SW480 (cell line): ENCODE results near the gene RNF40.

Experiments
- DNase-seq: peaks from one replicate; pipeline ENCODE4 v3.0.0-alpha.2; 2016; ENCODE audit warnings: low spot score

The RNF40 gene

GRCh38 chr16:30740364-30741251 lies 21.5 kb upstream of the RNF40 start:
- peak; percentile 76 for DNase-seq

GRCh38 chr16:30741461-30741914 lies 20.6 kb upstream of the RNF40 start:
- DNase-seq, result peak; percentile 63

- DNase-seq, result no peak
Observed at GRCh38 chr16:30743716-30744115, 18.4 kb upstream of the RNF40 start.

- DNase-seq, result no peak
Observed at GRCh38 chr16:30744183-30744582, 17.9 kb upstream of the RNF40 start.

GRCh38 chr16:30745082-30745481 lies 17.0 kb upstream of the RNF40 start:
- no peak for DNase-seq

- no peak for DNase-seq
Observed at GRCh38 chr16:30746638-30747175, 15.4 kb upstream of the RNF40 start.

GRCh38 chr16:30747331-30747730 lies 14.8 kb upstream of the RNF40 start:
- peak; percentile 28 for DNase-seq

GRCh38 chr16:30747799-30748633 lies 14.1 kb upstream of the RNF40 start, which contains the start of gene PHKG2:
Gene PHKG2 (plus strand): TSS chr16:30748425. CDS start chr16:30748821, 396 bp downstream.
- peak; percentile 98 for DNase-seq

- DNase-seq, result peak; percentile 12
Observed at GRCh38 chr16:30748634-30749445, 13.3 kb upstream of the RNF40 start.

GRCh38 chr16:30750201-30750600 lies 11.9 kb upstream of the RNF40 start:
- no peak for DNase-seq

- no peak for DNase-seq
Observed at GRCh38 chr16:30750876-30751465, 11.2 kb upstream of the RNF40 start.

GRCh38 chr16:30753596-30753995 lies 8.5 kb upstream of the RNF40 start:
- no peak for DNase-seq

GRCh38 chr16:30755955-30756780 lies 6.0 kb upstream of the RNF40 start:
- no peak for DNase-seq

- no peak for DNase-seq
Observed at GRCh38 chr16:30756781-30757100, 5.4 kb upstream of the RNF40 start.

GRCh38 chr16:30757316-30757715 lies 4.8 kb upstream of the RNF40 start:
- DNase-seq, result no peak

- DNase-seq, result no peak
Observed at GRCh38 chr16:30758988-30759491, 3.1 kb upstream of the RNF40 start.

- no peak for DNase-seq
Observed at GRCh38 chr16:30760001-30760559, 2.0 kb upstream of the RNF40 start.

GRCh38 chr16:30760577-30761426 lies 1.3 kb upstream of the RNF40 start:
- no peak for DNase-seq

GRCh38 chr16:30761427-30761927 lies 645 bp upstream of the RNF40 start:
- DNase-seq, result peak; percentile 25
